ENCODE results near the gene VAPA.
"Not testable (repeated sequence)": the region's sequence is repeated elsewhere in the genome, so short reads cannot be mapped to it uniquely, and the experiment has no call there.

Gene VAPA

DNA sequence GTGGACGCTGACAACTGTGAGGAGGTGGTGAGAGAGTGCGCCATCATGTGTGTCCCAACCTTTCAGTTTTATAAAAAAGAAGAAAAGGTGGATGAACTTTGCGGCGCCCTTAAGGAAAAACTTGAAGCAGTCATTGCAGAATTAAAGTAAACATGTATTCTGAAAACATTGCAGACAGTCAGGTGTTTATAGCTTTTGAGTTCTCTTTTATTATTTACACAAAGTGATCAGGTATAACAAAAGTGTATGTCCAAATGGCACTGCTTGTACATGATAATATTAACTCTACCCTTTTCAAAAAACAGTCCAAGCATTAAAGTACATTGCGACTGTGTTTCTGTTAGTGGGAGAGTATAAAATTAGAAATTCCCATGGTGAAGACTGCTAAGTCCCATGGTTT, 25.8 kb upstream of the VAPA start:
- DNase-seq, result no peak

DNA sequence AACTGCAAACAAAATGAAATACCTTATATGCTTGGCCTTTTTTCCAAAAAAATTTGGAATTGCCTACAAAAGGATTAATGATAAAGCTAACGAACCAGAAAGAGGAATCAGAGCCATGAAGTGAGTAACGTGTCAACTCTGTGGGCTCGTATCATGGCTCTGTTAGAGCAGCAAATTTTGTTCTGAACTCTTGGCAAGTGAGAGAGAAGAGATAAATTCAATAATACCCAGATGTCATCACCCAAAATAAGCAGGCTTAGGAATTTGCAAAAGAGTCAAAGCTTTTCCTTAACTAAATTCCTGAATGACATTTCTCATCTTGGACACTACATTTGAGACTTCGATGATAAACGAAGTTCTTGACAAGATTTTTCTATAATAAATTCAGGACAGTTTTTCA, 23.6 kb upstream of the VAPA start:
- DNase-seq, result no peak

DNA sequence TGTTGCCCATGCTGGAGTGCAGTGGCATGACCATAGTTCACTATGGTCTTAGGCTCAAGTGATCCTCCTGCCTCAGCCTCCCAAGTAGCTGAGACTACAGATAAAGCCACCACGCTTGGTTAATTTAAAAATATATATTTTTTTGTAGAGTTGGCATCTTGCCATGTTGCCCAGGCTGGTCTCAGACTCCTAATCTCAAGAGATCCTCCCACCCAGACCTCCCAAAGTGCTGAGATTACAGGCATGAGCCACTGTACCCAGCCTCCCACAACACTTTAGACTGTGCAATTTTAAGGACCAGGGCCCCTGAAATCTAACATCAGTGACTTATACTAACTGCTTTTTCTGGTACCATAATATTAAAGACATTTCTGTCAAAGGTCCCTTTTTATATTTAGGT, 22.9 kb upstream of the VAPA start:
- no peak for DNase-seq

DNA sequence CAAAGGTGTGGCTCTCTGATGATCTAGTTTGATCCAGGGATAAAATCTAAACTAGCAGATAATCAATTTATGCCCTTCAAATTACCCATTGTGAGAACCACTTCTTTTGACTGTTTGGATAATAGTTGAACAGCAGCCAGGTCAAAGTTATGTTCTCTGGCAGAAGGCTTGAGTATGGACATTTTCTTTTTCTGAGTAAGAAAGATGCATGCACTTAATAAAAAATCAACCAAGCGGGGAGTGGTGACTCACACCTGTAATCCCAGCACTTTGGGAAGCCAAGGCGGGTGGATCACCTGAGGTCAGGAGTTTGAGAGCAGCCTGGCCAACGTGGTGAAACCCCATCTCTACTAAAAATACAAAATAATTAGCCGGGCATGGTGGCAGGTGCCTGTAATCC, 22.3 kb upstream of the VAPA start:
- DNase-seq, result not testable (repeated sequence)

DNA sequence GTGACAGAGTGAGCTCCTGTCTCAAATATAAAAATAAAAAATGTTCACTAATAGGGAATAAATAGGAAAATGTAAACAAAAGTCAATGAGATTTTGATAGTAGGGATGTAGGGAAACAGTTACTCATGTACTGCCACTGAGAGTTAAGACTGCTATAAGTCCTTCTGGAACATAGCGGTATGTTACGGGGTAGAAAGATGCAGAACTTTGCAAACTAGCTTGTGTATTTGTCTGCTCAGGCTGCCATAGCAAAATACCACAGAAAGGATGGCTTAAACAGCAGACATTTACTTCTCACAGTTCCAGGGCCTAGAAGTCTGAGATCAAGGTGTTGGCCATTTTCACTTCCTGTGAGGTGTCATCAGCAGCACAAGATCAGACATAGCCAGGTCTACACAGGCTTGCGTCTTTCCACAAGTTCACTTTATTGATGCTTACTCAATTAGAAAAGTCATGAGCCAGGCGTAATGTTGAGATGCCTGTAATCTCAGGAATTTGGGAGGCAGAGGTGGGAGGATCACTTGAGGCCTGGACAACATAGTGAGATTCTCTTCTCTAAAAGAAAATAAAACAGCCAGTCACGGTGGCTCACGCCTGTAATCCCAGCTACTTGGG, 19.3 kb upstream of the VAPA start:
- DNase-seq, result no peak

DNA sequence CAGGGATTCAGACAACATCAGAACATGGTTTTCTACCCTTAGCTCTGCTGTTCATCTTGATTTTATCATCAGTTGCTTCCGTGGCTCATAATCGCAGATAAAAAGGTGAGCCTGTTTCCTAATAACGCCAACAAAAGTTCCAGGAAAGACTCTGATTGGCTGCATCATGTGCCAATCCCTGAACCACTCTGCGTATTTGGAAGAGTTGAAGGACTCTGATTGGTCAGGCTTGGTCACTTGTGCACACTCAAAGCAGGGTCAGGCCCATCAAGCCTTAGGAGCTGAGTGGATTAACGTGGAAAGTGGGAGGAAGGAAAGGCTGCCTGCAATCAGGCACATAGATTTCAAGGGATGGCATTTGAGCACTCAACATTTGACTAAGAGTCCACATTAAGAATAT, 16.7 kb upstream of the VAPA start:
- no peak for DNase-seq

DNA sequence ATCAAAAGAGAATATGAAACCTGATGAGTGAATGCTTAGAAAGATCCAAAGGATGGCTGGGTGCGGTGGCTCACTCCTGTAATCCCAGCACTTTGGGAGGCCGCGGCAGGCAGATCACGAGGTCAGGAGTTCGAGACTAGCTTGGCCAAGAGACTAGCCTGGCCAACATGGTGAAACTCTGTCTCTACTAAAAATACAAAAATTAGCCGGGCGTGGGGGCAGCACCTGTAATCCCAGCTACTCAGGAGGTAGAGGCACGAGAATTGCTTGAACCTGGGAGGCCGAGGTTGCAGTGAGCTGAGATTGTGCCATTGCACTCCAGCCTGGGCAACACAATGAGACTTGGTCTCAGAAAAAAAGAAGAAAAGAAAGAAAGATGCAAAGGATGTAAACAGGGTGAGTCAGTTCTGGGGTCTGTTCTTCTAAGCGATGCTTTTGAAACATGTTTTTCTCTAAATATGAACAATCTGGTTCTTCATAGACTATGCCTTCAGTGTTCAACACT, 16.0 kb upstream of the VAPA start:
- not testable (repeated sequence) for DNase-seq

DNA sequence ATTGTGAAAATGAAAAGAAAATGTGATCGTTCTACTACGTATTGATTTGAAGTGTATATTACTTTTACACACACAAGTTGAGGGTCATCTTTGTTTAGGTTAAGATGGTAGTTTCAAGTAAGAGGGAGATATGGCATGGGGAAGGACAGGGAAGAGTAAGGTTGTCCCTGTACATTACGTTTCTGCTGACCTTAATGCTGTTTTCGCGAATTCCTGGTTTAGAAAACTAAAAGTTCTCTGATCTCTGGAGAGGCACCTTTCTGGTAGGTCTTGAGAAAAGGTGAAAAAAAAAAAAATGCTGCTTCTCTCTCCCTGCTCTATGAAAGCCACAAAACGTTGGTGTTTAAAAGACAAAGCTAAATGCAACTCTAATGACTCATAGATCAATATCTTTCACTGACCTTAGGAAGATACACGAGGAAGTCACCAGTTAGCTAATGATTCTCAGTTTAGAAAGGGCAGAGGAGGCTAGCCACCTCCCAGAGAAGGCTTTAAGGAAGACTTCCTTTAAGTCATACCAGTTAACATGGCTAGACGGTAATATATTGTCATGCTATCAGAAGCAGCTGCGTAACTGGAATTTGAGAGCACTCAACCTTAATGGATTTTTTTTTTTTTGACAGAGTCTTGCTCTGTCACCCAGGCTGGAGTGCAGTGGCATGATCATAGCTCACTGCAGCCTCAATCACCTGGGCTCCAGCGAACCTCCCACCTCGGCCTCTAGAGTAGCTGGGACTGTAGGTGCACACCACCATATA, 14.8 kb upstream of the VAPA start:
- no peak for DNase-seq

DNA sequence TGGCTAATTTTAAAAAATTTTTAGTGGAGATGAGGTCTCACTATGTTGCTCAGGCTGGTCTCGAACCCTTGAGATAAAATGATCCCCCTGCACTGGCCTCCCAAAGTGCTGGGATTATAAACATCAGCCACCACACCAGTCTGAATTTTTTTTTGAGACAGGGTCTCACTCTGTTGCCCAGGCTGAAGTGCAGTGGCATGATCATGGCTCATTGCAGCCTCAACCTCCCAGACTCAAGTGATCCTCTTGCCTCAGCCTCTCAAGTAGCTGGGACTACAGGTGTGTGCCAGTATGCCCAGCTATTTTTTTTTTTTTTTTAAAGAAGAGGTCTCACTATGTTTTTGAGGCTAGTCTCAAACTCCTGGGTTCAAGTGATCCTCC, 14.3 kb upstream of the VAPA start:
- not testable (repeated sequence) for DNase-seq

DNA sequence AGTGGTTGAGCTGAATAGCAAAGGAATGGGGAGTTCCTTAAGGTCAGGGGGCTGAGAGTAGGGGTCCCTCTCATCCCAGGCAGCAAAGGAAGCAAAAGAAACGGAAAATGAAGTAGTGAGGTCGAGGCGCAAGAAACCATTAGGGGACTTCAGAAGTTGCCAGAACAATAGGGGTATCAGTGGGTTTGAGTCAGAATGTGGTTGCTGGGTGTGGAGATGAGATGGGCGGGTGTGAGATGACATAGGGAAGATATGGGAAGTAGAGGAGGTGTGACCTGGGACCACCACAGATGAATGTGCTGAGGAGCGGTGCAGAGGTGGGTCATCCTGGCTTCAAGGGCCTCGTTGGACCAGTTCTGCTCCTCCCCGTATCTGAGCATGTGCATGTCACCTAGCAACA, 13.1 kb upstream of the VAPA start:
- no peak for DNase-seq

DNA sequence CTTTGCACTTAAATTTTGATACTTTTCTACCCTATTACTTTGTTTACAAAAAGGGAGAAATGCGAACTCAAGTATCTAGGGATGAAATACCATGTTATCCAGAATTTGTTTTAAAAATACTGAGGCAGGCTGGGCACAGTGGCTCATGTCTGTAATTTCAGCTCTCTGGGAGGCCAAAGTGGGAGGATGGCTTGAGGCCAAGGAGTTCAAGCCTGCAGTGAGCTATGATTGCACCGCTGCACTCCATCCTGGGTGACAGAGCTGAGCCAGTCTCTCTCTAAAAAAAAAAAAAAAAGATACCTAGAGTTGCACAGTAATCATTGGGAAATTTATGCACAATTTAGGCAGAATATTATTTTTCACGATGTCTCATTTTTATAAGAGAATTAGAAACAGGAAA, 12.4 kb upstream of the VAPA start:
- DNase-seq, result no peak

DNA sequence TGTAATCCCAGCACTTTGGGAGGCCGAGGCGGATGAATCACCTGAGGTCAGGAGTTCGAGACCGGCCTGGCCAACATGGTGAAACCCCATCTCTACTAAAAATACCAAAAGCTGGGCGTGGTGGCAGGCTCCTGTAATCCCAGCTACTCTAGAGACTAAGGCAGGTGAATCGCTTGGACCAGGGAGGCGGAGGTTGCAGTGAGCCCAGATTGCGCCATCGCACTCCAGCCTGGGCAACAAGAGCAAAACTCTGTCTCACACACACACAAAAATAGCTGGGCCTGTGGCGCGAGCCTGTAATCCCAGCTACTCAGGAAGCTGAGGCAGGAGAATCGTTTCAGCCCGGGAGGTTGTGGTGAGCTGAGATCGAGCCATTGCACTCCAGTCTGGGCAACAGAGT, 11.6 kb upstream of the VAPA start:
- not testable (repeated sequence) for DNase-seq

DNA sequence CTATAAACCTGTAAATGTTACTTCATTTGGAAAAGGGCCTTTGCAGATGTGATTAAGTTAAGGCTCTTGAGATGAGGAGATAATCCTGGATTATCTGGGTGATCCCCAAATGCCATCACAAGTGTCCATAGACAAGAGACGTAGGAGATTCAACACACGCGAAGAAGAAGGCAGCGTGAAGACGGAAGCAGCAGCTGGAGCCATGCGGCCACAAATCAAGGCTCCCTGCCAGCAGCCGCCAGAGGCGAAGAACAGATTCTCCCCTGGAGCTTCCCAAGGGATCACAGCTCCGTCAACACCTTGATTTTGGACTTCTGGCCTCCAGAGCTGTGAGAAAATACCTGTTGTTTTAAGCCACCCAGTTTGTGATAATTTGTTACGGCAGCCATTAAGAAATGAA, 11.0 kb upstream of the VAPA start:
- no peak for DNase-seq

DNA sequence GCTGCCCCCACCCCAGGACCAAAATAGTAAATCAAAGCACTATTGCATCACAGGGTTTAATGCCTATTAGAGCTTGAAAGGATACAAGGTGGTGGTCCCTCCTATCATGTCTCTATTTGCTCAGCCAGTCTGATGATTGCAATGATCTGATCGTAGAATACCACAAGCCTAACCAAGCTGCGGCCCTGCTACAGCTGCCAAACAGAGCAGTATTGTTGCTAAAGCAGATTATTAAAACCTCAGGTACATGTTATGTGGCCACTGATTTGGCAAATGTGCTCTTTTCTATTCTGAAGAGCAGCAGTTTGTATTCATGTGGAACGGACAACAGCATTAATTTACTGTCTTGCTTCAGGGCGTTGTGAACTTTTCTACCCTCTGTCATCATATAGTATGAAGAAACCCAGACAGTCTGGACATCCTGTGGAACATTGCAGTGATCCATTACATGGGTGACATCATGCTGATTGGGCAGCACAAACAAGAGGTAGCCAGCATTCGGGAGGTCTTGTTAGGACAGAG, 8.4 kb upstream of the VAPA start:
- no peak for DNase-seq

DNA sequence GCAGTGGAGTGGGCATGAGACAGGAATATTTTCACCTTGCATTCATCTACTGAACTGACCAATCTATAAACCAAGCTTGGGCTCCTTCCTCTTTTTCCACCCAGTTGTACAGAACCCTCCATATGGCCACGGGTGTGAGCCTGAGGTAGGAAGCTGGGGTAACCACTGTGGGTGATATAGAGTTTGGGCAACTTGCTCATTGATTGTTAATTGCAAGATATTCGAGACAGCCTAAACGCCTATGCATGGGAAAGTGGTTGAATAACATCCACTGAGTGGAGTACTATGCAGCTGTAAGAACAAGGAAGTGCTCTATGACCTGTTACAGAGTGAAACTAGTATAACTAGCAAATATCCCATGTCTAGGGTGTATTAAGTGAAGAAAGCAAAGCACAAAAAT, 7.3 kb upstream of the VAPA start:
- peak; percentile 10 for DNase-seq

DNA sequence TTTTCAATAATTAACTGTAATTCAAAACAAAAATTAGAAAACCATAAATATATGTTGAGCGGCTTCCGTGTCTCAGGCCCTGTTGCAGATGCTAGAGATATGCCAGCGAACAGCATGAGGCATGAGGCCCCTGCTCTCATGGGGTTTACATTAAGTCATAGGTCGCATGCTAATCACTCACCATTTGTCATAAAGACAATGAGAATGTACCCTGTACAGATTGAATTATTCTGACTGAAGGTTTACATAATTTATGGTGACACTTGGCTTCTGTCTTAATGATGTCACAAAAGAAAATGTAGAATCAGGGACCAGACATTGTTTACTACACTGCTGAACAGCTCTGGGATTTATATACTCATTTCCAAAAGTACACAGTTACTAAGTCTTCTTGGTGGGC, 5.9 kb upstream of the VAPA start:
- no peak for DNase-seq

DNA sequence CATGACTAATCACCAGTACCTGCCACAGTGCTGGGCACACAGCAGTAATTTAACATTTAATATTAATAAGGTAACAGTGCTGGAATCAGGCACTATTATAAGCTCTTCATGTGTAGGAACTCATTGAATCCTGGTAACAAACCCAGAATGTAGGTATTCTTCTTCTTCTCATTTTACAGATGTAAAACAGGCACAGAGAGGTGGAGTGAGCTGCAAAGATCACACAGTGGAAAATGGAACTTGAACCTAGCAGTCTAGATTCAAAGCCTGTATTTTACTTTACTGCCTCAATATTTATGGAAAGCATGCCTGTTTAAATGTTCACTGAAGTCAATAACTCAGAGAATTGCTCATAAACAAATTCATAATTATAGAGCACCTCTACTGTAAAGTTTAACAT, 3.7 kb upstream of the VAPA start:
- no peak for DNase-seq

DNA sequence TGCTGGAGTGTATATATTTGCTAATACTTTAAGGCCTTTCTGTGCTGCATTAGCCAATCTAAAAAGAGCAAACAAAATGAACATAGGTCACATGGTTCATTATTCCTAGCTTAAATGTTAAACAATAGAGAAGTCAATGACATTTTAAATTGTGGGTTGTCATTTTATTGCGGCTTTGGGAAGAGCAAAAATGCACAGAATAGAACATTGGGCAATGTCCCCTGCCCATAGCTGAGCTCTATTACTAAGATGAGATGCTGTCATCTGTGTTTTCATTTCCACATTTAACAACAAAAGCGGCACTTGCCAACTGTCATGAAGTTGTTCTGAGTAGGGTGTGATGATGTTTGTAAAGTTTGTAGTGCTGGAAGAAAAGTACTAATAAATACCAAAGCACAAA, 3.2 kb upstream of the VAPA start:
- DNase-seq, result no peak

DNA sequence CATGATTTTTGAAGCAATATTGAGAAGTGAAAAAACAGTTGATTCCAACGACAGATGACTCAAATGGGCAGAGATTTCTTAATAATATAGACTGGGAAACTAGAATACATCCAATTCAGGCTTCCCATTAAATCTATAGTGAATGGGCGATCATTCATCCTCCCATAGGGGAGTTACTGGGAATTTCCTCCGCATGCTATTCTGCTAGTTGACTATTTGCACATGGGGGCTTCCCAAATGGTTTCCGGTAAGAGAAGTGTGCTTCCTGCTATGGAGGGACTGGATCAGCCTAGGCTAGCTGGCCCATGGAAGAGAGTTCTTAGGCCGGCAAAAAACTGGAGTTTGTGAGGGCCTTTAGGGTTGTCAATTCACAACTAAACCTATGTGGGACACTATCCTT, 2.6 kb upstream of the VAPA start:
- DNase-seq, result no peak

DNA sequence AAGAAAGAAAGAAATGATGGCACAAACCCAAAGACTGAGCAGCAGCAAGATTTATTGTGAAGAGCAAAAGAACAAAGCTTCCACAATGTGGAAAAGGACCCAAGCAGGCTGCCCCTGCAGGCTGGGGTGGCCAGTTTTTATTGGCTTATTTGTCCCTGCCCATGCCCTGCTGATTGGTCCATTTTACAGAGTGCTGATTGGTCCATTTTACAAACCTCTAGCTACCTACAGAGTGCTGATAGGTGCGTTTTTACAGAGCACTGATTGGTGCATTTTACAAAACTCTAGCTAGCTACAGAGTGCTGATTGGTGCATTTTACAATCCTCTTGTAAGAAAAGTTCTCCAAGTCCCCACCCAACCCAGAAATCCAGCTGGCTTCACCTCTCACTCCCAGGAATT, 1.5 kb upstream of the VAPA start:
- not testable (repeated sequence) for DNase-seq

DNA sequence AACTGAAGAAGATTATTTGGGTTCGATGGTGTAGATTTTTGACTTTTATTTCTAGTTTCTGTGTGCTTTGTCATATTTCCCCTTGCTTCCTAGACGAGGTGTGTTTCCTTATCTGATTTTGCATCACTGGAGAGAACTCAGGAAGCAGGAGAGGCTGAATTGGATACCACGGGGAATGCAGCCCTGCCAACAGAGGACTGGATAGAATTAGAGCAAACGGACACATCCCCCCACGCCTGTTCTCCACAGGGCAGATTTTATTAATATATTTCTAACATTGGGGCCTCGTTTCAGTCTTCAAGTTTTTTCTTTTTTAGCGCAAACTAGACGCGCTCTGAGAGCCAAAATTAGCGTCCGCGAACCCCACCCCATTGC, 678 bp upstream of the VAPA start:
- no peak for DNase-seq

DNA sequence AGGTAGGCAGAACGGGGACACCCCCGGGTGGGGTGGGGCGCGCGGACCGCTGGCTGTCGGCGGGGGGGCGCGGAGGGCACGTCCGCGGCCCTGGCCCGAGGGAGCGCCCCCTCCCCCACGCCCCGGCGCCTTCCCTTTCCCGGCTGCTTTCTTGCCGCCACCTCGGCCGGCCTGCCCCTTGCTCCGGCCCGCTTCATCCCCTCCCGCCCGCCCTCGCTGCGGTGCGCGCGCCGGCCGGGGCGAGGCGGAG, 443 bp downstream of the VAPA start:
- DNase-seq, result no peak

DNA sequence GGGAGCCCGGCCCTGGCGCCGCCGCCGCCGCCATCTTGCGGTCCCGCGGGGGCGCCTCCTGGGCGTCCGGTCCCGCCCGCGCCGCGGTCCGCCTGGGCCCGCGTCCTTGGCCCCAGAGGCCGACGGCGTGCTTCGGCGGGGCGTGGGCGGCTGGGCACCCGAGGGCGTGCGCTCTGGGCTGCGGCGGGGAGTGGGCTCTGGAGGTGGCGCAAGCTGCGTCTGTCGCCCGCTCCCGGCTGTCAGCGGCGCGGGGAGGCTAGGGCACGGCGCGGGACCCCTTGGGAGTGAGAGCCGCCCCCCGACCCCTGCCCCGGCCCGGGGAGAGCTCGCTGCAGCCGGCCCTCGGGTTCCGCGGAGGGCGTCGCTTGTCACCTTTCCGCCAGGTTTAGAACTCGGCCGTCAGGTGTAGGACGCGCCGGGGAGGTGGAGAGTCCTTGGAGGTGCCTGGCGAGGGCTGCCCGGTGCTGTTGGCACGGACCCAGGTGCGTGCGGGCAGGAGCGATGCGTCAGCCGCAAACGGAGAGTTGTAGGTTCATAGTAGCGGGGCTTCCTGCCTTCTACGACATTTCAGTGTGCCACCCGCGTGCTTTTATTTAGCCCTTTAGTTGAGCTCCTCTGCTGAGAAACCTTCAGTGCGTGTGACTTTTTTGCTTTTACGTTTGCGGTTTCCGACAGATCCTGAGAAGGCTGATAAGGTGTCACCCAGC, 921 bp downstream of the VAPA start:
- peak; percentile 25 for DNase-seq

DNA sequence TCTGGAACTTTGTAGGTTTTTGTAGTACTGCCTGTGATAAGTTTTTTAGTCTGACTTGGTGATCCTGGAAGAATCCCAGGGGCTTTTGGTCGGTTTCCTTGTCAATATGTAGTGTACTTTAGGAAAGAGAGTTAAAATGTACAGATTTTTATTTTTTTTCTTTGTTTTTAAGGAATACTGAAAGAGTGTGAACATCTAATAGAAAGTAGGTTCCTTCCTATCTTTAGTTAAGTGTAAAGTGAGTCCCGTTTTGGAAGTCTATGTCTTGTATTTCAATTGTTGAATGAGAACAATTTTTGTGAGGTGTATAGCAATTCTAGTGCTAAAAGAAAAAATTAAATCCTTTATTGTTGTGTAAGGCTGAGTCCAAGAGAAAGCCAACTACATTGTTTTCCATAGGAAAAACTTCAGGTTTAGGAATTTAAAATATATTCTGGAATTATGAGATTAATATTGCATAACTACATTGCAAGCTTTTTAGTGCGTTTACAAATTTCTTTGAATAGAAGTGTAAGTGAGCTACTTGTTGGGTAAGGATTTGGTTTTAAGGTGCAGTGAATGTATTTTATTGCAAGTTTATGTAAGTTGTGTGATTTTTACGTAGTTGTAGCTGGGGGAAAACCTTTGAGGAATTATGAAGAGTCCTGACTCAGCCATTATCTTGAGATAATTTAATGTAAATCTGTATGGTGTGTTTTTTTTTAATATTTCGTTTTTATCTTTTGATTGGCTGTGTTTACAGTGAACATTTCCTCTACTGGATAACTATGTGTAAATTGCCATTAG, 1.7 kb downstream of the VAPA start:
- DNase-seq, result no peak
